HG03025 (cell line): ENCODE data around the gene CC2D1A.

ENCODE experiments used
- ATAC-seq: cut with Tn5 transposase; IDR thresholded peaks from one replicate; pipeline ENCODE4 v1.9.1; 2021; ENCODE audit warnings: mild to moderate bottlenecking, moderate library complexity; ENCODE audit not compliant: unreplicated experiment, low FRiP score

Gene CC2D1A

GRCh38 chr19:13905634-13906520 lies at the start of gene CC2D1A, which contains the start of gene BRME1:
Gene CC2D1A, plus strand, starts transcription at chr19:13906201. Its CDS starts 241 bp downstream, at chr19:13906442.
Gene BRME1, minus strand, starts transcription at chr19:13906117. Its CDS starts 1,225 bp downstream, at chr19:13904892.
- peak; percentile 74 for ATAC-seq

- no peak for ATAC-seq
These were observed 49.5 kb upstream of the CC2D1A start for GRCh38 chr19:13856497-13856896.

GRCh38 chr19:13859361-13859880 lies 46.6 kb upstream of the CC2D1A start:
- no peak for ATAC-seq

- no peak for ATAC-seq
These were observed 45.2 kb upstream of the CC2D1A start for GRCh38 chr19:13860679-13861391.

GRCh38 chr19:13861392-13861713 lies 44.6 kb upstream of the CC2D1A start:
- no peak for ATAC-seq

- peak; percentile 45 for ATAC-seq
These were observed 44.1 kb upstream of the CC2D1A start for GRCh38 chr19:13861714-13862531.

DNA sequence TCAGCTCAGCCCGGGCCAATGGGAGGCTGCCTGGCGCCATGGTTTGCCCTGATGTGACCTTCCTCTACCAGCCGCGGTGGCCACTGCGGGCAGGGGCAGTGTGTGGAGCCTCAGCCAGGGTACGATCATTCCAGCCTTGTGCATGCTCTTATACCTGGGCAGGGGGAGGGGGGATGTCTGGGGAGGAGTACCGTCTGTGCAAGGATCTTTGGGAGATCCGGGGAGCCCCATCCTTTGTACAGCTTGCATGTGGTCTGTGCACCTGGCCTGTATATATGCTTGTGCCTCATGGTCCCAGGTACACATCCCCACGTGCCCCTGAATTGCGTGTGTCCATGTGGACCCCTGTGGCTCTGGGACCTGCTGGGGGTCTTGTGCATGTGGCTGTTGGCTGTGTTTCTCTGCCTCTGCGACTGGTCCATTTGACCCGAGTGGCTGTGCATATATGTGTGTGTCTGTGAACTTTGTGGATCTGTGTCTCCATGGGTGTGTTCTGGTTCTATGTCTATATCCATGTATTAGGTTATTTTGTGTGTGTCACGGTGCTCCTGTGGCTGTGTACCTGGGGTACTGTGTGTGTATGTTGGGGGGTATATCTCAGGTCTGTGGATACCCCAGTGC lies 41.8 kb upstream of the CC2D1A start:
- no peak for ATAC-seq

DNA sequence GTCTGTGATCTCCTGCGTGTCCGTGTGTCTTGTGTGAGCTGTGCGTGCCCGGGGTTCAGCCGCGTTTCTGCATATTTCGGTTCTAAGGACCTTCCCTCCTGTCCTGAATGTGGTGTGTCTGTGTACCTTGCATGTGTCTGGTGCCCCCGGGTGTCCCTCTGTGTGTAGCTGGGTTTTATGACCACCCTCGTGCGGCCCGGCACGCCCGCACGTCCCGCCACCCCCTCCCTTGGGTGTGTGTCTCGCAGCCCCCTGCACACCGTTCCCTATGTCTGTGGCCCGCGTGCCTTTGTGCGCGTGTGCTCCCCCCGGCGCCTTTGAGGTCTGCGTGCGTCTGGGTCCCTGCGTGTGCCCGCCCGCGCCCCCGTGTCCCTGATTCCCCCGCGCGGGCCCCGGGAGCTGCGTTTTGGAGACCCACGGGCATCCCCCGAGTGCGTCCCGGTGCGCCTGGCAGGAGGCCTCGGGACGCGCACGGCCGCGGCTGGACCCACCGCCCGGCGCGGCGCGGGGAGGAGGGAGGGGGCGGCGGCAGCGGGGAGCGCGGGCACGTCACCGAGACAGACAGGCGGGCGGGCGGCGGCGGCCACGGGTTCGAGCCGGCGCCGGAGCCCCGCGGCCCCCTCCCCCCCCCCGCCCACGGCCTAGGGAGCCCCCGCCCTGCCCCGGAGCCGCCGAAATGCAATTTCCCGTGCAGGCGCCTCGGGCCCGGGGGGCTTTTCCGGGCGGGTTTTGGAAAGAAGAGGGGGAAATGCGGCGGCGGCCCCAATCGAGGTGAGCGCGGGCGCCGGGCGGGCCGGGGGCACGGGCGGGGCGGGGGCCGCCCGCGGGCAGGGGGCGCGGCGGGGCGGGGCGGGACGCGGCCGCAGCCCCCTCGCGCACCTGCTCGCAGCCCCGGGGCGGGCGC lies 41.1 kb upstream of the CC2D1A start:
- ATAC-seq = no peak

DNA sequence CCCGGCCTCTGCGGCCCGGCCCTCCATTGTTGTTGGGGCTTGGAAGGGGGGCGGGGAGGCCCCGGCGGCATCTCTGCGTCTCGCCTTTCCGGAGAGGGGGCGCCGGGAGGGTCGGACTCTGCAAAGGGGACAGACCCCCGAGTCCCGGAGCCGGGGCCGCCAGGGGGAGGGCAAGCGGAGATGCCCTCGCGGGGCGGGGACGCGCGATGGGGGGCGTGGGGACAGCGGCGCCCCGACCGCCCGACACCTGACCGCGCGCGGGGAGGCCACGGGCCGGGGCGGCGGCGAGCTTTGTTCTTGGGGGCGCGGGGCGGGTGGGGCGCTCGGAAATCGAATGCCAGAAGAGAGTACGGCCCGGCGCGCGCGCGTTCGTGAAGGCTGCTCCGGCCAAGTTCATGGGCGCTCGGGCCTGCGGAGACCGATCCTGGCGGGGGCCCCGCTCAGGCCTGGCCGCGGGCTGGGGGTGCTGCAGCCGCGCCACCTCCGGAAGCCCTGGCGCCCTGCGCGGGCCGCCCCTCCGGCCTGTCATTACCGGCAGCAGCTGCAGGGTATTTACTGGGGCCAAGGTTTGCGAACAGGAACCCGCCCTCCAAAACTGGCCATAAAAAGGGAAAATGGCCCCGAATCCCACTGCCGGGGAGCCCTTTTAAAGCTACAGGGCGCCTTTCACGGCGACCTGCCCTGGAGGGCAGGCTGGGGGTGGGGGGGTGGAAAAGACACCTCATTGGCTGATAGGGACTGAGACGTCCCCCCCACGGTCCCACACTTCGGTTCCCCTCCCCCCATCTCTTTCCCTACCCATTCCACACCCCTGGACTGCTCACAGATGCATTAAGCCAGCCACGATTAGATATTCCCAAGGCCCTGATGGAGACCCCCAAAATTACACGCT lies 40.2 kb upstream of the CC2D1A start:
- no peak for ATAC-seq

DNA sequence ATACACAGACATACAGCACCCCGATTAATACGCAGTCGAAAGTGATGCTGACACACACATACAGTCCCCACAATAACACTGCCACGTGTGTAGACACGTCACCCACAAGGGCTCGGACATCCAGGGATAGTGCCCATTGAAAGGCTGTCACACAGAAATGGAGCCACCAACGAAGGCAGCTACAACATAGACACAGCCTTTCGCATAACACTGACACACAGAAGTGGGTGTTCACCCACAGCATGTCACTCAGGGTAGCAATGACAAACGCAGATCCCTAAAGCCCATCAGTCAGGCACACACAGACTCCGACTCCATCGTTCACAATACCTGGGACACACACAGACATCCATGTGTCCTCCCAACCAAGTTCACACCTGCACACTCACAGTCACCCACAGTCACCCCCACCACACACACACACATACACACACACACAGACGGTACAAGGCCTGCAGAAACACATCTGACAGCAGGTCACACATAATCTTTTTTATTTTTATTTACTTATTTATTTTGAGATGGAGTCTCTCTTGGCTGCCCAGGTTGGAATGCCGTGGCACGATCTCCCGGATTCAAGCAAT lies 39.4 kb upstream of the CC2D1A start:
- ATAC-seq = no peak

GRCh38 chr19:13868663-13869062 lies 37.3 kb upstream of the CC2D1A start:
- ATAC-seq = no peak

DNA sequence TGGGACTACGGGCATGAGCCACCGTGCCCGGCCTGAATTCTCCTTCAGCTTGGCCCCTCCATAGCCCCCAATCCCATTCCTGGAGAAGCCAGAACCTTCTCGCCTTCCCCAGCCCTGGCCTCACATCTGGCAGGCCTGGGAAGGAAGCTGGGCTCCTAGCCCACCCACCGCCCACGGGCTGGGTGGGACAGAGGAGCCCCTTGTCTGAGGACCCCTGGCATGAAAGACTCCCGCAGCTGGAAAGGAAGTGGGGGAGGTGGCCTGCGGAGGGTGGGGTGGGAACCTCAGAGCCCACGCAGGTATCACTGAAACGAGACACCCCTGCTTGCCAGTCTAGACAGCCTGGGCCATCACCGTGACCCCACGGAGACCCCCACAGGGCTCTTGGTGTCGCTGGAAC lies 36.7 kb upstream of the CC2D1A start:
- ATAC-seq = no peak

DNA sequence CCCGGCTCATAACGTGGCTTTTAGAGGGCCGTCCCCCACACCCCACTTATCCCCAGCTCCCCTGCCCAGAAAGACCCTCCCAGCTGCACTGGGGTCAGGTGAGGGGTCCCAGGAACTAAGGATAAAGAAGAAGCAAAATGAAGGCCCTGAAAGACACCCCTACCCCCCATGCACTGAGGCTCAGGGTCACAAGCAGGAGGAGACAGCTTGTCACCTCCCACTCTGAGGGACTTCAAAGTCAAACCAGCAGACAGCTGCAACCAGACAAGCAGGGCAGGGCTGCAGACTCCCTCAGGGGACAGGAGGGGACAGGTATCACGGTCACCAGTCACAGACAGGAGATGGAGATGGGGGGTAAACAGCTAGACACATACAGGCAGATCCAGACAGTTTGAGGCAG lies 35.1 kb upstream of the CC2D1A start:
- no peak for ATAC-seq

GRCh38 chr19:13872339-13872694 lies 33.7 kb upstream of the CC2D1A start:
- ATAC-seq = no peak

DNA sequence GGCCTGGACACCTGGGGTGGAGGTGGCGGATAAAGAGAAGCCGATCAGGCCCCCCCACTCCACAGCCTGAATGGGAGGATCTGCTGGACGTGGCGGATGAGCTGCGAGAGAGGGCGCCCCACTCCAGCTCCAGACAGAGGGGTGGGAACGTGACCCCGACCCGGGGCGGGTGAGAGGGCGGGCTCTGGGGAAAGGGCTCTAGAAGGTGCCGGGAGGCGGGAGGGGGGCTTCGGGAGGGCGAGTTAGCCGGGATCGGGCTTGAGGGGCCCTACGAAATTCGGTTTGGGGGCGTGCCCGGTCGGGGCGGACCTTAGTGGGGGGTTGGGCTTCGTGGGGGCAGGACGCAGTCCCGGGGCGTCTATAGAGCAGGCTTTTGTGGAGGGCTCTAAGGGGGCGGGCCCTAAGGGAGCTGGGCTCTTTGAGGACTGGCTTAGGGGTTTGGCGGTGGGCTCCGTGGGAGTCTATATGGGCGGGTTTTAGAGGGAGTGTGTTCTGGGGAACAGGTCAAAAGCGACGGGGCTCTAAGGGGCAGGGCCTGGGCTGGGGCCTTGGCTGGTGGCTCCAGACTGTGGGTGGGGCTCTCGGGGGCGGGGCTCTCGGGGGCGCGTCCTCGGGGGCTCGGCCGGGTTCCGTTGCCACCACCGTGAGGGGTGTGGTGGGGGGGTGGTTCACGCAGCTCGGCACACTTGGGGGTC lies 33.2 kb upstream of the CC2D1A start:
- no peak for ATAC-seq

- no peak for ATAC-seq
These were observed 32.0 kb upstream of the CC2D1A start for GRCh38 chr19:13873834-13874515.

- no peak for ATAC-seq
These were observed 30.2 kb upstream of the CC2D1A start for GRCh38 chr19:13875824-13876223.
